ENCODE measurements around the gene SIDT1. TPM values are rescaled to one million over a fixed set of nuclear protein-coding genes. Genes with fewer than 3 reads are reported as not detected.

The SIDT1 gene
- total RNA-seq, 1 donor from 2014 or later = not detected

DNA sequence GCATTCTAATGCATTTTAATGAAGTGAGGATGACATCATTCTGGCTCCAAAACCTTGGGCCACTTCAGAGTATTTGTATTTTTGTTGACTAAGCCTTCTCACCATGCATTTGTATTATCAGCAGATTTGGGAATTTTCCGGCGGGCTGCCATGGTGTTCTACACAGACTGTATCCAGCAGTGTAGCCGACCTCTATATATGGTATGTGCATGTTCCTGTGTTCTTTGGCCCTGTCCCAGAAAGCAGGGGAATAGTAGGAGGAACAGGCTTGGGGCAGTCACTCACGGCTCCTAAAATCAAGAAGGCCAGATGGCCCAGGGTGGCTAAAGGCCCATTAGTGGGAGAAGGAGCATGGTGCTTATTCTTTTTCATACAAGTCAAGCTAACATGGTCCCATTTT lies 83.6 kb downstream of the SIDT1 start:
- no peak overlapping the region for H3K4me2 ChIP-seq
- Mint-ChIP-seq H3K36me3 (no peaks in the 10 kb centered on the region), H3K27me3 (ENCODE audit: insufficient read depth, low read depth) (no peaks in the 10 kb centered on the region), H3K4me3 (no peak overlapping the region), H3K27ac (no peak overlapping the region), H3K9me3 (no peaks in the 10 kb centered on the region), H3K4me1 (no peaks in the 10 kb centered on the region)
- no peak overlapping the region for H2AFZ ChIP-seq (replicated peaks)
- no peaks in the 10 kb centered on the region for H3K79me2 ChIP-seq (ENCODE audit: low read depth)
- TF ChIP-seq CTCF (IDR thresholded peaks at IDR 0.05) (no peak), EZH2 (IDR thresholded peaks at IDR 0.05) (no peak), EZH2phosphoT487 (IDR thresholded peaks at IDR 0.05) (no peak)
- no peaks in the 10 kb centered on the region for H3K9me3 ChIP-seq (ENCODE audit: low read depth)
- no peak overlapping the region for H3K9ac ChIP-seq
- H3F3A ChIP-seq (ENCODE audit: low read depth) = no peaks in the 10 kb centered on the region
- H3K36me3 ChIP-seq = no peaks in the 10 kb centered on the region
- no peaks in the 10 kb centered on the region for H3K27me3 ChIP-seq
- H4K20me1 ChIP-seq (ENCODE audit: low read depth) = no peaks in the 10 kb centered on the region
- H3K4me3 ChIP-seq = no peak overlapping the region
- no peak for DNase-seq (ENCODE audit: low spot score)
- H3K27ac ChIP-seq = no peak overlapping the region
- H3K4me1 ChIP-seq = peaks cover 3% of the 10 kb centered on the region

DNA sequence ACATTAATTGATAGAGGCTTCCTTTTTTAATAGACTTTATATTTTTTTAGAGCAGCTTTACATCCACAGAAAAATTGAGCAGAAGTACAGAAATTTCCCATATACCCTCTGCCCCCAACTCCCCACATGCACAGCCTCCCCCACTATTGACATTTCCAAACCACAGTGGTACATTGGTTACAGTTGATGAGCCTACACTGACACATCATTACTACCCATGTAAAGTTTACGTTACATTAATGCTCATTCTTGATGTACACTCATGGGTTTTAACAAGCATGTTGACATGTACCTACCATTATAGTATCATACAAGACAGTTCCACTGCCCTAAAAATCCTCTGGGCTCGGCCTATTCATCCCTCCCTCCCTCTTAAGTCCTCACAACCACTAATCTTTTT lies 85.4 kb downstream of the SIDT1 start:
- H3K4me1 ChIP-seq = peaks cover 3% of the 10 kb centered on the region
- H4K20me1 ChIP-seq (ENCODE audit: low read depth) = no peaks in the 10 kb centered on the region
- Mint-ChIP-seq H3K27me3 (ENCODE audit: insufficient read depth, low read depth) (no peaks in the 10 kb centered on the region), H3K36me3 (no peaks in the 10 kb centered on the region), H3K4me1 (no peaks in the 10 kb centered on the region), H3K4me3 (no peak overlapping the region), H3K27ac (no peak overlapping the region), H3K9me3 (no peaks in the 10 kb centered on the region)
- H3K36me3 ChIP-seq = no peaks in the 10 kb centered on the region
- no peaks in the 10 kb centered on the region for H3K9me3 ChIP-seq (ENCODE audit: low read depth)
- no peaks in the 10 kb centered on the region for H3K79me2 ChIP-seq (ENCODE audit: low read depth)
- no peaks in the 10 kb centered on the region for H3F3A ChIP-seq (ENCODE audit: low read depth)
- no peak overlapping the region for H3K4me2 ChIP-seq
- no peak for DNase-seq (ENCODE audit: low spot score)
- no peak overlapping the region for H2AFZ ChIP-seq (replicated peaks)
- no peak overlapping the region for H3K4me3 ChIP-seq
- no peak overlapping the region for H3K27ac ChIP-seq
- H3K9ac ChIP-seq = no peak overlapping the region
- TF ChIP-seq EZH2phosphoT487 (IDR thresholded peaks at IDR 0.05) (no peak), EZH2 (IDR thresholded peaks at IDR 0.05) (no peak), CTCF (IDR thresholded peaks at IDR 0.05) (no peak)
- no peaks in the 10 kb centered on the region for H3K27me3 ChIP-seq

DNA sequence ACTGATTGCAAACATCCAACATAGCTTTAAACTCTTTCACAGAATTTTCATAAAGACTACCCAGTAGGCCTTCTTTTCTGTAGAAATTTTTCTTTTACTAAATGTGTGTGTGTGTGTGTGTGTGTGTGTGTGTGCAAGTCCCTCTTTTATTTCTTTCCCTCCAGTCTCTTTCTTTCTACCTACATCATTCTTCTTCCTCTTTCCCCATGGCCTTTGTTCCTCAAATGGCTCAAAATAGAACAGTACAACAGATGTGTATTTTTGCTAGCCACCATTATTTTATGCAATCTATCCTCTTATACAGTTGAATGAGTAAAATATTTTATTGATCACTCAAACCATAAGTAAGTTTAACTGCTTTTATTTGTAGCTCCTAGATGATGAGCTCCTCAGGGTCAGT lies 87.7 kb downstream of the SIDT1 start:
- Mint-ChIP-seq H3K4me3 (no peak overlapping the region), H3K4me1 (no peaks in the 10 kb centered on the region), H3K27ac (no peak overlapping the region), H3K9me3 (no peaks in the 10 kb centered on the region), H3K36me3 (no peaks in the 10 kb centered on the region), H3K27me3 (ENCODE audit: insufficient read depth, low read depth) (peaks cover 2% of the 10 kb centered on the region)
- Histone ChIP-seq H3F3A (ENCODE audit: low read depth) (no peaks in the 10 kb centered on the region), H4K20me1 (ENCODE audit: low read depth) (no peaks in the 10 kb centered on the region), H3K4me2 (no peak overlapping the region), H3K27me3 (peaks cover 19% of the 10 kb centered on the region), H3K4me1 (no peaks in the 10 kb centered on the region), H3K9me3 (ENCODE audit: low read depth) (no peaks in the 10 kb centered on the region), H3K36me3 (no peaks in the 10 kb centered on the region), H3K27ac (no peak overlapping the region), H3K4me3 (no peak overlapping the region), H2AFZ (replicated peaks) (no peak overlapping the region), H3K79me2 (ENCODE audit: low read depth) (no peaks in the 10 kb centered on the region), H3K9ac (no peak overlapping the region)
- TF ChIP-seq EZH2 (IDR thresholded peaks at IDR 0.05) = no peak
- no peak for TF ChIP-seq EZH2phosphoT487 (IDR thresholded peaks at IDR 0.05)
- no peak for TF ChIP-seq CTCF (IDR thresholded peaks at IDR 0.05)
- DNase-seq (ENCODE audit: low spot score) = no peak

Data from neural progenitor cell (in vitro differentiated cells).